LNCAP (cell line): ENCODE data around the gene CIAO2B.

Source experiments
- TF ChIP-seq, protein P1 (sequence below): fragments of 450-650 bp; IDR thresholded peaks from 2 replicates; pipeline ENCODE4 v1.5.1; 2017; ENCODE audit warnings: mild to moderate bottlenecking

Gene CIAO2B

GRCh38 chr16:66959704-66960161 is 25.5 kb upstream of the CIAO2B start:
- TF ChIP-seq, protein P1, sequence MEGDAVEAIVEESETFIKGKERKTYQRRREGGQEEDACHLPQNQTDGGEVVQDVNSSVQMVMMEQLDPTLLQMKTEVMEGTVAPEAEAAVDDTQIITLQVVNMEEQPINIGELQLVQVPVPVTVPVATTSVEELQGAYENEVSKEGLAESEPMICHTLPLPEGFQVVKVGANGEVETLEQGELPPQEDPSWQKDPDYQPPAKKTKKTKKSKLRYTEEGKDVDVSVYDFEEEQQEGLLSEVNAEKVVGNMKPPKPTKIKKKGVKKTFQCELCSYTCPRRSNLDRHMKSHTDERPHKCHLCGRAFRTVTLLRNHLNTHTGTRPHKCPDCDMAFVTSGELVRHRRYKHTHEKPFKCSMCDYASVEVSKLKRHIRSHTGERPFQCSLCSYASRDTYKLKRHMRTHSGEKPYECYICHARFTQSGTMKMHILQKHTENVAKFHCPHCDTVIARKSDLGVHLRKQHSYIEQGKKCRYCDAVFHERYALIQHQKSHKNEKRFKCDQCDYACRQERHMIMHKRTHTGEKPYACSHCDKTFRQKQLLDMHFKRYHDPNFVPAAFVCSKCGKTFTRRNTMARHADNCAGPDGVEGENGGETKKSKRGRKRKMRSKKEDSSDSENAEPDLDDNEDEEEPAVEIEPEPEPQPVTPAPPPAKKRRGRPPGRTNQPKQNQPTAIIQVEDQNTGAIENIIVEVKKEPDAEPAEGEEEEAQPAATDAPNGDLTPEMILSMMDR = no peak

- TF ChIP-seq, protein P1 = no peak
Measured at GRCh38 chr16:66958857-66959703, 24.9 kb upstream of the CIAO2B start.

GRCh38 chr16:66954097-66954659 is 20.0 kb upstream of the CIAO2B start:
- TF ChIP-seq, protein P1 = peak; percentile 82

DNA sequence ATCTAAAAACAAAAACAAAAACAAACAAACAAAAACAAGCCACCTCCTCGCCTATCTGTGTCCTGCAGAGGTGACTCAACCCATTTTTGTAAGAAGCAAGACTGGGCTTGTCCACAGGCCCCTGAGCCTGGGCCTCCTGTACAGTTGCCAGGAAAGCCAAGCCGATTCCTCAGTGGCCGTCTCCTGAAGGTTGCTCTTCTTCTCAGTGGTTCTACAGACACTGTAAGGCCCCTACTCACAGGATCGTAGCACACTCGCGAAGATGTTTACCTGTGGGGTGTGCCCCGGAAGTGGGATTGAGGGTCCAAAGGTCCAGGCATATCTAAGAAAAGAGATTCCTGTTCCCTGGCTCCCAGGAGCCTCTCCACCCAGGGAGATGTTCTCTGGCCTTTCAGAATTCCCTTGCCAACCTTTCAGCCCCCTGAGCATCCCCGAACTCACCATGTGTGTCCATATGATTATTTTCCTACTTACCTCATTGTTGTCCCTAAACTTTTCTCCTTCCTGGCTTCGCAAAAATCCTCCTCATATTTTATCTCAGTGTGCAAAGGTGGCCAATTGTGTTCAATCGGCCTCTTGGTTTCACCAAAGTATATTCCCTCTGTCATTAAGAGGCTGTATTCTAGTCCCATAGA is 19.4 kb upstream of the CIAO2B start:
- TF ChIP-seq, protein P1 = no peak

DNA sequence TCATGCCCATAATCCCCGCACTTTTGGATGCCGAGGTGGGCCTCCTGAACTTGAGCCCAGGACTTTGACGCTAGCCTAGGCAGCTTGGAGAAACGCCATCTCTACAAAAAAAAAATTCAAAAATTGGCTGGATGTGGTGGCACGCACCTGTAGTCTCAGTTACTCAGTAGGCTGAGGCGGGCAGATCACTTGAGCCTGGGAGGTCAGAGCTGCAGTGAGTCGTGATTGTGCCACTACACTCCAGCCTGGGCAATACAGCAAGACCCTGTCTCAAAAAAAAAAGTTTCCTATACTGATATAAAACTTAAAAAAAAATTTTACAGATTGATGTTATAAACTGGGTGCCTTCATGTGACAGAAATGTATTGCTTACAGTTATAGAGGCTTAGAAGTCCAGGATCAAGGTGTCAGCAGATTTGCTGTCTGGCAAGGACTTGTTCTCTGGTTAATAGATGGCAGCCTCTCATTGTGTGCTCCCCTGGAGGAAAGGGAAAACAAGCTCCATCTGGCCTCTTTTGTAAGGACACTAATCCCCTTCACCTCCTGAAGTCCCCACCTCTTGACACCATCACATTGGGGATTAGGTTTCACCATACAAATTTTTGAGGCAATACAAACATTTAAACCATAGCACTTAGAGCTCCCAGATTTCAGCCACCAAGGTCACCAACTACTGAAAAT is 18.4 kb upstream of the CIAO2B start:
- TF ChIP-seq, protein P1 = no peak

DNA sequence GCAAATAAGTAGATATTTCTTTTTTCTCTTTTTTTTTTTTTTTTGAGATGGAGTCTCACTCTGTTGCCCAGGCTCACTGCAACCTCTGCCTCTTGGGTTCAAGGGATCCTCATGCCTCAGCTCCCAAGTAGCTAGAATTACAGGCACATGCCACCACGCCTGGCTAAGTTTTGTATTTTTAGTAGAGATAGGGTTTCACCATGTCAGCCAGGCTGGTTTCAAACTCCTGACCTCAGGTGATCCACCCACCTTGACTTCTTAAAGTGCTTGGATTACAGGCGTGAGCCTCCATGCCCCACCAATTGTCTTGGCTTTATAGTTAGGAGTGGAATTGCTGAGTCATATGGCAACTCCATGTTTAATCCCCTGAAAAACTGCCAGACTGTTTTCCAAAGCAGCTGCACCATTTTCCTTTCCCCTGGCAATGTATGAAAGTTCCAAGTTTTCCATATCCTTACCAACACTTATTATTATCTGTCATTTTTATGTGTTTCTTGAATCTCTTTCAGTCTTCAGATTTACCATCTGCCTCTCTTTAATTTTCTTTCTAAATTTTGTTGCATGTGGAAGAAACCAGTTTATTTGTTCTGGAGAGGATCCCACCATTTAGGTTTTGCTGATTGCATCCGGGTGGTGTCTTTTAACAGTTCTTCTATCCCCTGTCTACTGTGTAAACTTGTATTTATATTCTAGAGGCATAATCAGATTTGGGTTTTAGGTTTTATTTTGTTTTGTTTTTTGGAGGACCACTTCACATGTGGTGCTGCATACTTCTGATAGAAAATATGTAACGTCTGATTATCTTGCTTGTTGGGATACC is 17.0 kb upstream of the CIAO2B start:
- TF ChIP-seq, protein P1 = no peak
